HCT116 (cell line): ENCODE measurements around the gene PIPOX. TPM values are rescaled to one million over a fixed set of nuclear protein-coding genes. Genes with fewer than 3 reads are reported as not detected.

Experiments
- ATAC-seq: fragments of 200-7000 bp; cut with Tn5 transposase; 2 replicates; pipeline ENCODE4 v1.9.1; 2020; ENCODE audit warnings: mild to moderate bottlenecking, moderate library complexity
- BruUV-seq: library from RNA; stranded (reverse); fragments of 400-500 nt; replicated peaks from 2 replicates; lab custom pipeline; 2021; lab: Mats Ljungman, UMichigan
- CTCF ChIA-PET: fragments of 300-600 bp; sonication (Branson Sonifier 250); formaldehyde crosslinking; loops from one replicate; lab custom pipeline; 2021; ENCODE audit warnings: antibody characterized with exemption; lab: Charles Lee
- POLR2A ChIA-PET: fragments of 300-600, 350-600 bp; sonication (Branson Sonifier 250); formaldehyde crosslinking; loops from one replicate; lab custom pipeline; 2021; ENCODE audit warnings: antibody characterized with exemption; lab: Charles Lee
- RAD21 ChIA-PET, 2 experiments: fragments of 300-600 bp; sonication (Branson Sonifier 250); formaldehyde crosslinking; loops; one replicate each; lab custom pipeline; 2023; ENCODE audit warnings: low total read pairs in 2 of 2; ENCODE audit not compliant: uncharacterized antibody in 2 of 2, unreplicated experiment in 2 of 2, low non-redundant PET in 1 of 2; lab: Charles Lee
- DNase-seq: peaks from one replicate; pipeline ENCODE4 v3.0.0-alpha.2; 2010; ENCODE audit warnings: low read depth, low spot score
- H2AFZ ChIP-seq: fragments of 200-600 bp; shearing (Covaris generic), sonication (generic); 2 replicates; pipeline ENCODE4 v1.6.1; 2017; ENCODE audit warnings: low read depth, mixed run types, mixed read lengths, antibody characterized with exemption, low read length; ENCODE audit not compliant: poor library complexity, severe bottlenecking
- H3K27ac ChIP-seq: 2 replicates; pipeline ENCODE4 v1.5.1; 2012; ENCODE audit warnings: low read depth, low read length
- H3K27me3 ChIP-seq: fragments of 200-600 bp; sonication (generic); 2 replicates; pipeline ENCODE4 v1.6.1; 2016; ENCODE audit warnings: mixed run types, low read length, mixed read lengths; ENCODE audit not compliant: insufficient read depth
- H3K36me3 ChIP-seq, 2 experiments: fragments of 200-500 bp in 1 of 2; fragments of 200-600 bp in 1 of 2; sonication (Bioruptor generic) in 1 of 2; sonication (generic) in 1 of 2; 2 replicates each; pipeline versions ENCODE4 v1.5.1 to v1.6.1; 2014 to 2016; ENCODE audit warnings: low read length in 2 of 2, inconsistent platforms in 1 of 2, mixed read lengths in 1 of 2, mixed run types in 1 of 2; ENCODE audit not compliant: insufficient read depth in 2 of 2, control insufficient read depth in 1 of 2
- H3K4me1 ChIP-seq, 2 experiments: fragments of 200-600 bp in 1 of 2; sonication (generic) in 1 of 2; 2 replicates each; pipeline versions ENCODE4 v1.5.1 to v1.6.1; 2012 to 2017; ENCODE audit warnings: low read length in 2 of 2, inconsistent platforms in 1 of 2, mild to moderate bottlenecking in 1 of 2, mixed read lengths in 1 of 2, mixed run types in 1 of 2, moderate library complexity in 1 of 2; ENCODE audit not compliant: insufficient read depth in 2 of 2, control insufficient read depth in 1 of 2
- H3K4me2 ChIP-seq: fragments of 200-600 bp; sonication (generic); 2 replicates; pipeline ENCODE4 v1.6.1; 2017; ENCODE audit warnings: mixed run types, low read length, mixed read lengths
- H3K4me3 ChIP-seq, 2 experiments: fragments of 200-600 bp in 1 of 2; sonication (generic) in 1 of 2; replicated peaks in 1 of 2; 2 replicates each; pipeline ENCODE4 v1.5.1; 2011 to 2016; ENCODE audit warnings: low read length in 2 of 2, control low read depth in 1 of 2, low read depth in 1 of 2, mild to moderate bottlenecking in 1 of 2, mixed read lengths in 1 of 2, mixed run types in 1 of 2
- H3K79me2 ChIP-seq: fragments of 200-600 bp; sonication (generic); 2 replicates; pipeline ENCODE4 v1.6.1; 2017; ENCODE audit warnings: mild to moderate bottlenecking, mixed run types, low read length, moderate library complexity, mixed read lengths; ENCODE audit not compliant: insufficient read depth
- H3K9ac ChIP-seq: fragments of 200-600 bp; sonication (generic); 2 replicates; pipeline ENCODE4 v1.6.1; 2016; ENCODE audit warnings: low read length, mixed read lengths
- H3K9me2 ChIP-seq: fragments of 200-600 bp; sonication (generic), shearing (Covaris generic); 2 replicates; pipeline ENCODE4 v1.6.1; 2017; ENCODE audit warnings: mixed run types, mild to moderate bottlenecking, moderate library complexity; ENCODE audit not compliant: insufficient read depth
- H3K9me3 ChIP-seq, 2 experiments: fragments of 200-500 bp in 1 of 2; fragments of 200-600 bp in 1 of 2; sonication (Bioruptor generic) in 1 of 2; sonication (generic) in 1 of 2; 2 replicates each; pipeline ENCODE4 v1.6.1; 2014 to 2017; ENCODE audit warnings: low read length in 2 of 2, mixed read lengths in 2 of 2, inconsistent platforms in 1 of 2, low read depth in 1 of 2, mild to moderate bottlenecking in 1 of 2, mixed run types in 1 of 2, moderate library complexity in 1 of 2; ENCODE audit not compliant: control insufficient read depth in 1 of 2, insufficient read depth in 1 of 2
- H4K20me1 ChIP-seq: fragments of 200-600 bp; sonication (generic), shearing (Covaris generic); 2 replicates; pipeline ENCODE4 v1.6.1; 2017; ENCODE audit warnings: mixed run types, mild to moderate bottlenecking, moderate library complexity; ENCODE audit not compliant: insufficient read depth
- JUND ChIP-seq: IDR thresholded peaks from 2 replicates; pipeline ENCODE4 v1.6.1; 2012
- POLR2A ChIP-seq: IDR thresholded peaks from 2 replicates; pipeline ENCODE4 v1.7.0; 2011; ENCODE audit warnings: borderline replicate concordance; ENCODE audit not compliant: insufficient read depth, insufficient read length; ENCODE audit errors: extremely low read depth
- RAD21 ChIP-seq: IDR thresholded peaks from 2 replicates; pipeline ENCODE4 v1.6.1; 2012; ENCODE audit warnings: low read depth, mild to moderate bottlenecking
- TCF7L2 ChIP-seq: IDR thresholded peaks from 2 replicates; pipeline ENCODE4 v1.7.0; 2011; ENCODE audit warnings: borderline replicate concordance, inconsistent platforms; ENCODE audit not compliant: insufficient read depth, insufficient read length; ENCODE audit errors: extremely low read depth
- YY1 ChIP-seq: IDR thresholded peaks from 2 replicates; pipeline ENCODE4 v1.6.1; 2011; ENCODE audit warnings: low read length, low read depth, moderate library complexity, mild to moderate bottlenecking; ENCODE audit not compliant: insufficient replicate concordance; ENCODE audit errors: extremely low read depth
- intact Hi-C: fragments of 100-400 bp; cut with micrococcal nuclease; formaldehyde crosslinking; loops from 2 replicates; pipeline ENCODE4 v1.10.0; 2022
- total RNA-seq: library from RNA; stranded (reverse); gene quantifications from one replicate; pipeline ENCODE4 v1.2.1, GENCODE V29; 2021; ENCODE audit not compliant: unreplicated experiment
- TF ChIP-seq, protein P1 (sequence below): IDR thresholded peaks from 2 replicates; pipeline ENCODE4 v1.6.1; 2012; ENCODE audit warnings: low read depth
- TF ChIP-seq, protein P2 (sequence below), 3 experiments: fragments of 200-600 bp in 1 of 3; sonication (generic) in 1 of 3; IDR thresholded peaks in 2 of 3; conservative IDR thresholded peaks in 1 of 3; 2 replicates each; pipeline ENCODE4 v1.5.1; 2012 to 2017; ENCODE audit warnings: low read depth in 2 of 3, low read length in 2 of 3, antibody characterized with exemption in 1 of 3, borderline replicate concordance in 1 of 3, control low read depth in 1 of 3, mild to moderate bottlenecking in 1 of 3, mixed read lengths in 1 of 3, mixed run types in 1 of 3, moderate library complexity in 1 of 3; ENCODE audit not compliant: insufficient read depth in 1 of 3
- TF ChIP-seq, protein P3 (sequence below): IDR thresholded peaks from 2 replicates; pipeline ENCODE4 v1.6.1; 2011; ENCODE audit warnings: mild to moderate bottlenecking, low read length, moderate library complexity; ENCODE audit not compliant: insufficient replicate concordance; ENCODE audit errors: extremely low read depth

Gene PIPOX
- total RNA-seq, 1 experiment from 2014 or later: 1.8 TPM

DNA sequence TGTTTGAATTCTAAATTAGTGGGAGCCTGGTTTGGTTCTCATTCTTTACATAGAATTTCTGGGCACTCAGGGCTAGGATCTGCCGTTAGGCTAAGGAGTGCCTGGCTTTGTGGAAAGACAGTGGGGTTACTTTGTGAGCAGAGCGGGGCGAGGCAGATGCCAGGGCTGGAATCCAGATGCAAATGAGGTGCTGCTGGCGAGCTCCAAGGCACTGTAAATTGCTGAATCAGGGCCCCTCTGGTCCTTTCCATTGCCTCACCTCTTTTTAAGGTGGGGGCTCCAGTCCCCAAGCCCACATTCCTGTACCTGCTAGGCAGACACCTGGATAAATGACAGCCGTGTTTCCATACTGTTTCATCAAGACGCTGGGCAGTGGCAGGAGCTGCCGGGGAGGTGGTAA is 33.8 kb downstream of the PIPOX start:
- BruUV-seq: no TSS peak
- Histone ChIP-seq H3K27me3 (no peaks in the 10 kb centered on the region), H3K4me1 (peaks cover 0 to 12% of the 10 kb centered on the region in 2 experiments; a peak in 2 of 4 replicates), H3K27ac (no peak overlapping the region), H4K20me1 (no peaks in the 10 kb centered on the region), H3K9me3 (no peaks in the 10 kb centered on the region), H3K9ac (no peak overlapping the region), H3K4me3 (no peak overlapping the region), H3K9me2 (no peaks in the 10 kb centered on the region), H3K4me2 (no peak overlapping the region), H3K36me3 (no peaks in the 10 kb centered on the region), H2AFZ (no peak overlapping the region), H3K79me2 (no peaks in the 10 kb centered on the region)
- DNase-seq (no peak), ATAC-seq (no peak)
- ChIA-PET POLR2A (no interaction called here), RAD21 (interaction anchor here in 1 of 2 experiments (1.0 kb wide), 1 partner anchor 40 kb away, joined by 3 read pairs; no protein-coding TSS in a partner anchor), CTCF (no interaction called here)
- intact Hi-C loops: no loop called here
- no peak for TF ChIP-seq RAD21
- TF ChIP-seq TCF7L2: no peak
- TF ChIP-seq POLR2A: no peak
- TF ChIP-seq, protein P1, sequence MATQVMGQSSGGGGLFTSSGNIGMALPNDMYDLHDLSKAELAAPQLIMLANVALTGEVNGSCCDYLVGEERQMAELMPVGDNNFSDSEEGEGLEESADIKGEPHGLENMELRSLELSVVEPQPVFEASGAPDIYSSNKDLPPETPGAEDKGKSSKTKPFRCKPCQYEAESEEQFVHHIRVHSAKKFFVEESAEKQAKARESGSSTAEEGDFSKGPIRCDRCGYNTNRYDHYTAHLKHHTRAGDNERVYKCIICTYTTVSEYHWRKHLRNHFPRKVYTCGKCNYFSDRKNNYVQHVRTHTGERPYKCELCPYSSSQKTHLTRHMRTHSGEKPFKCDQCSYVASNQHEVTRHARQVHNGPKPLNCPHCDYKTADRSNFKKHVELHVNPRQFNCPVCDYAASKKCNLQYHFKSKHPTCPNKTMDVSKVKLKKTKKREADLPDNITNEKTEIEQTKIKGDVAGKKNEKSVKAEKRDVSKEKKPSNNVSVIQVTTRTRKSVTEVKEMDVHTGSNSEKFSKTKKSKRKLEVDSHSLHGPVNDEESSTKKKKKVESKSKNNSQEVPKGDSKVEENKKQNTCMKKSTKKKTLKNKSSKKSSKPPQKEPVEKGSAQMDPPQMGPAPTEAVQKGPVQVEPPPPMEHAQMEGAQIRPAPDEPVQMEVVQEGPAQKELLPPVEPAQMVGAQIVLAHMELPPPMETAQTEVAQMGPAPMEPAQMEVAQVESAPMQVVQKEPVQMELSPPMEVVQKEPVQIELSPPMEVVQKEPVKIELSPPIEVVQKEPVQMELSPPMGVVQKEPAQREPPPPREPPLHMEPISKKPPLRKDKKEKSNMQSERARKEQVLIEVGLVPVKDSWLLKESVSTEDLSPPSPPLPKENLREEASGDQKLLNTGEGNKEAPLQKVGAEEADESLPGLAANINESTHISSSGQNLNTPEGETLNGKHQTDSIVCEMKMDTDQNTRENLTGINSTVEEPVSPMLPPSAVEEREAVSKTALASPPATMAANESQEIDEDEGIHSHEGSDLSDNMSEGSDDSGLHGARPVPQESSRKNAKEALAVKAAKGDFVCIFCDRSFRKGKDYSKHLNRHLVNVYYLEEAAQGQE: no peak
- no peak for TF ChIP-seq YY1
- TF ChIP-seq, protein P2, sequence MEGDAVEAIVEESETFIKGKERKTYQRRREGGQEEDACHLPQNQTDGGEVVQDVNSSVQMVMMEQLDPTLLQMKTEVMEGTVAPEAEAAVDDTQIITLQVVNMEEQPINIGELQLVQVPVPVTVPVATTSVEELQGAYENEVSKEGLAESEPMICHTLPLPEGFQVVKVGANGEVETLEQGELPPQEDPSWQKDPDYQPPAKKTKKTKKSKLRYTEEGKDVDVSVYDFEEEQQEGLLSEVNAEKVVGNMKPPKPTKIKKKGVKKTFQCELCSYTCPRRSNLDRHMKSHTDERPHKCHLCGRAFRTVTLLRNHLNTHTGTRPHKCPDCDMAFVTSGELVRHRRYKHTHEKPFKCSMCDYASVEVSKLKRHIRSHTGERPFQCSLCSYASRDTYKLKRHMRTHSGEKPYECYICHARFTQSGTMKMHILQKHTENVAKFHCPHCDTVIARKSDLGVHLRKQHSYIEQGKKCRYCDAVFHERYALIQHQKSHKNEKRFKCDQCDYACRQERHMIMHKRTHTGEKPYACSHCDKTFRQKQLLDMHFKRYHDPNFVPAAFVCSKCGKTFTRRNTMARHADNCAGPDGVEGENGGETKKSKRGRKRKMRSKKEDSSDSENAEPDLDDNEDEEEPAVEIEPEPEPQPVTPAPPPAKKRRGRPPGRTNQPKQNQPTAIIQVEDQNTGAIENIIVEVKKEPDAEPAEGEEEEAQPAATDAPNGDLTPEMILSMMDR (IDR thresholded peaks at IDR 0.05 in 2 of 3, conservative IDR thresholded peaks at IDR 0.05 in 1 of 3; ENCODE audit: borderline replicate concordance in 1 of 3, insufficient read depth in 1 of 3, low read depth in 2 of 3, low read length in 2 of 3): no peak
- TF ChIP-seq, protein P3, sequence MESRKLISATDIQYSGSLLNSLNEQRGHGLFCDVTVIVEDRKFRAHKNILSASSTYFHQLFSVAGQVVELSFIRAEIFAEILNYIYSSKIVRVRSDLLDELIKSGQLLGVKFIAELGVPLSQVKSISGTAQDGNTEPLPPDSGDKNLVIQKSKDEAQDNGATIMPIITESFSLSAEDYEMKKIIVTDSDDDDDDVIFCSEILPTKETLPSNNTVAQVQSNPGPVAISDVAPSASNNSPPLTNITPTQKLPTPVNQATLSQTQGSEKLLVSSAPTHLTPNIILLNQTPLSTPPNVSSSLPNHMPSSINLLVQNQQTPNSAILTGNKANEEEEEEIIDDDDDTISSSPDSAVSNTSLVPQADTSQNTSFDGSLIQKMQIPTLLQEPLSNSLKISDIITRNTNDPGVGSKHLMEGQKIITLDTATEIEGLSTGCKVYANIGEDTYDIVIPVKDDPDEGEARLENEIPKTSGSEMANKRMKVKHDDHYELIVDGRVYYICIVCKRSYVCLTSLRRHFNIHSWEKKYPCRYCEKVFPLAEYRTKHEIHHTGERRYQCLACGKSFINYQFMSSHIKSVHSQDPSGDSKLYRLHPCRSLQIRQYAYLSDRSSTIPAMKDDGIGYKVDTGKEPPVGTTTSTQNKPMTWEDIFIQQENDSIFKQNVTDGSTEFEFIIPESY: no peak
- no peak for TF ChIP-seq JUND
